Measurements from ENCODE around the gene HOTAIR.

Gene HOTAIR

DNA sequence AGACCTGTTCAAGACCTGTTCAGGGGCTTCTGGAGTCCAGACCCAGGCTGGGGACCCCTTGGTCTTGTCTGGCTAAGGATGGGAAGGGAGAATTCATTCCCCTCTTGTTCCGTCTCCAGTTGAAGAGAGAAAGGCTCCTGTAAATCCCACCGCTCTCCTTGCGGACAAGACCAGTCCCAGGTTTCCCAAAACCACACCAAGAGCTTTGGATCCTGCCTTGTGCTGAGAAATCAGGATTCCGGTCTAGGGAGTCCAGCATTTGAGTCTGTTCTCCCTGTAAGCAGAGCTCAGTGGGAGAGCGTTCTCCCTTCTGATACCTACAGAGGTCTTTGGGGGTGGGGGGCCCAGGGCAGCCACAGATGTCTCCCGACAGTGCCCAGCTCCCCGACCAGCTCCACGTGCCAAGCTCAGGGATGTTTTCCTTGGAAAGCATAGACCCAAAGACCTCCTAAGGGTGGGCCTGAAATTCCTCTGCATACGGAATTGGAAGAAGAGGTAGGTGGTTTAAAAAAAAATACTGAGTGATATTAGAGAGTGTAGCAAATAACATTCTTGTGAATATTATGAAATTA is 34.2 kb downstream of the HOTAIR start:
- DNase-seq: no peak

DNA sequence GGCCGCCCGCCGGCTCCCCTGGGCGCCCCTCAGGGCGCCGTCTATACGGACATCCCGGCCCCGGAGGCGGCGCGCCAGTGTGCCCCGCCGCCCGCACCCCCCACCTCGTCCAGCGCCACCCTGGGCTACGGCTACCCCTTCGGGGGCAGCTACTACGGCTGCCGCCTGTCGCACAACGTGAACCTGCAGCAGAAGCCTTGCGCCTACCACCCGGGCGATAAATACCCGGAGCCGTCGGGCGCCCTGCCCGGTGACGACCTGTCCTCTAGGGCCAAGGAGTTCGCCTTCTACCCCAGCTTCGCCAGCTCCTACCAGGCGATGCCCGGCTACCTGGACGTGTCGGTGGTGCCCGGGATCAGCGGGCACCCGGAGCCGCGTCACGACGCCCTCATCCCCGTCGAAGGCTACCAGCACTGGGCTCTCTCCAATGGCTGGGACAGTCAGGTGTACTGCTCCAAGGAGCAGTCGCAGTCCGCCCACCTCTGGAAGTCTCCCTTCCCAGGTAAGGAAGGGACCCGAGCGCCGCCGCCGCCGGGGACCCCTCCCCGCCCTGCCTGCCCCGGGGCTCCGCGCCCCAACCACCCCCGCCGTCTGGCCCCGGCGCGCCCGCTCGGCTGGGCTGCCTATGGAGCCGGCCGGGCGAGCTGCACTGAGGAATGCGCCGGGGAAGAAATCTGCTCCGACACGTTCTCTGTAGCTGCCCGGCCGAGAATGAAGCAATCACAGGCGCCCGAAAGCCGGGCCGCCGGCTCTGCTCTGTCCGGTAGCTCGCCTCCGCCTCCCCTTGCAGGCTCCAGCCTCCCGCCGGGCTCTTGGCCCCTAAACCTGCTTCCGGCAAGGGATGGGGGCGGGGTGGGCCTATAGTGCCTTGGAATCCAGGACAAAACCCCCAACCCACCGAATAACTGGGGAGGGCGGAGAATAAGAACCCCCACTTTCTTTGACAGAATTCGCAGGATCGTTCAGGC is 35.3 kb downstream of the HOTAIR start:
- no peak for DNase-seq

DNA sequence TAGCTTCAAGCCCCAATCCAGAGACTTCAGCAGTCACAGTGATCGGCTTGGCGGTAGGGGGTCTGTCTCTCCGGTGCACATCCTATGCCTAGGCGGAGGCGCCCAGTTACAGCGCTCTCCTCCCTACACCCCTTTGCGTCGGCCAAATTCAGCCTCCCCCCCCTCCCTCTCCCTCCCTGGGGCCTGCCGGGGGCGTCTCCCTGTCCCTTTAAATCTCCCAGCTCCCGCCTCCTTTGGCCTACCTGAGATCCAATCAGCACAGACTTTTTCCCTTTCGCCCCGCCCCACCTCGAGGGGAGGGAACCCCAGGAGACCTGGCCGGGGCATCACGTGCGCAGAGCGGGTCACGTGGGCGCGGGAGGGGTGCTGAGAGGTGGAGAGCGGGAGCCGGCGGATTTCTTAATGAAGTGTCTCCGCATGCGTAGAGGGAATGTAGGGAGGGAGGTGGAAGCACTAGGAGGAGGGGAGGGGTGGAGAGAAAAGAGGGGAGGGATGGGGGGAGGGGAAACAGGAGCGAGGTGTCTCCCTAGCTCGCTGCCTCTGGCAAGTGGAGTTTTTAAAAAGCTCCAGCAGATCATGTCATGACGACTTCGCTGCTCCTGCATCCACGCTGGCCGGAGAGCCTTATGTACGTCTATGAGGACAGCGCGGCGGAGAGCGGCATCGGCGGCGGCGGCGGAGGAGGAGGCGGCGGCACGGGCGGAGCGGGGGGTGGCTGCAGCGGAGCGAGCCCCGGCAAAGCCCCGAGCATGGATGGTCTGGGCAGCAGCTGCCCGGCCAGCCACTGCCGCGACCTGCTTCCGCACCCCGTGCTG is 36.2 kb downstream of the HOTAIR start, which contains the start of gene HOXC13:
HOXC13 (plus strand) TSS at position 506 of the 815 bp plus-strand sequence; CDS start at position 582, 76 bp downstream.
- DNase-seq: no peak

DNA sequence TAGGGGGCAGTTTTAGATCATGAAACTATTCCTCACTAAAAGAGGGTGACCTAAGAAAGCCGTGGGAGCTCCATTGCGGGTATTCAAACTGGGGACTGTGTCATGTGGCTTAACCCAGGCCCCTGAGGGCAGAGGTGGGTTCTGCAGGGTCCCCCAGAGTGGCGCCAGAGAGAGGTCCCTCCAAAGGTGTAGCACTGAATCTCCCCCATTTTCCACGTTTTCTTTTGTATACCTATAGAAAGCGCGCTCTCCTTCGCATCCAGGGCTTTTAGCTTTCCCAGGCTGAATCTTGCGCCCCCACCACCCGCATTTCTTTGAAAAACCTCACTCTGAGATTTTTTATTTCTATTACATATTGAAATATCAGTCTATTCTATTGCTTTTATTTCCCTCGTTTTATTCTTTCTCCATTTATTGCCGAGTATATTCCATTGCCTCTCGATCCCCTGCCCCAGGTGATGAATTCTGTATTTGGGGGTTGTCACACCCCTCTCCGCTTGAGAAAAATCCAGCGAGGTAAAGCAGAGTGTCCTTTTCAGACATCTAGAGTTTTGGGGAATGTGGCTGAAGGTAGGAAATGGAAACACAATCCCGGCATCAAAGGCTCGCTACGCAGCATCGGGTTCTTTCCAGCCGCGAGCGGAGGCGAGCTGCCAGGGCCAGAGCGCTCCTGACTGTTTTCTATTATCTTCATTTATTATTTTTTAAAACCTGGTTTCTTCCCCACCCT is 37.0 kb downstream of the HOTAIR start:
- no peak for DNase-seq

DNA sequence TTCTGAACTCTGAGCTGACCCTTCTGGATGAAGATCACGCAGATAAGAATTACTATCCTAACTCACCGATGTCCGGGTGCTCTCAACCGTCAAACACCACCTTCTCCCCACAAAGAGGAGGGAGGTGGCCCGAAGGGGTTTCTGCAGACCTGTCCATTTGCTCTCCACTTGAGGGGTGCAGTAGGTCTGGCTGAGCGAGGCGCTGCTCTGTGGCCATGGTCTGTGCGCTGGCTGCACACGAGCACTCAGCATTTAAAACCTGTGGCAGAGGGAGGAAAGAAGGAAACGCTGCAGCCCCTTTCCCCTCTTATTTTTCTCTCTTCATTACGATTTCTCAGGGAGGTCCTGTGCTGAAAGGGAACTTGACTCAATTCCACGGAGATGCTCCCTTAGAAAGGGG is 37.7 kb downstream of the HOTAIR start:
- no peak for DNase-seq

DNA sequence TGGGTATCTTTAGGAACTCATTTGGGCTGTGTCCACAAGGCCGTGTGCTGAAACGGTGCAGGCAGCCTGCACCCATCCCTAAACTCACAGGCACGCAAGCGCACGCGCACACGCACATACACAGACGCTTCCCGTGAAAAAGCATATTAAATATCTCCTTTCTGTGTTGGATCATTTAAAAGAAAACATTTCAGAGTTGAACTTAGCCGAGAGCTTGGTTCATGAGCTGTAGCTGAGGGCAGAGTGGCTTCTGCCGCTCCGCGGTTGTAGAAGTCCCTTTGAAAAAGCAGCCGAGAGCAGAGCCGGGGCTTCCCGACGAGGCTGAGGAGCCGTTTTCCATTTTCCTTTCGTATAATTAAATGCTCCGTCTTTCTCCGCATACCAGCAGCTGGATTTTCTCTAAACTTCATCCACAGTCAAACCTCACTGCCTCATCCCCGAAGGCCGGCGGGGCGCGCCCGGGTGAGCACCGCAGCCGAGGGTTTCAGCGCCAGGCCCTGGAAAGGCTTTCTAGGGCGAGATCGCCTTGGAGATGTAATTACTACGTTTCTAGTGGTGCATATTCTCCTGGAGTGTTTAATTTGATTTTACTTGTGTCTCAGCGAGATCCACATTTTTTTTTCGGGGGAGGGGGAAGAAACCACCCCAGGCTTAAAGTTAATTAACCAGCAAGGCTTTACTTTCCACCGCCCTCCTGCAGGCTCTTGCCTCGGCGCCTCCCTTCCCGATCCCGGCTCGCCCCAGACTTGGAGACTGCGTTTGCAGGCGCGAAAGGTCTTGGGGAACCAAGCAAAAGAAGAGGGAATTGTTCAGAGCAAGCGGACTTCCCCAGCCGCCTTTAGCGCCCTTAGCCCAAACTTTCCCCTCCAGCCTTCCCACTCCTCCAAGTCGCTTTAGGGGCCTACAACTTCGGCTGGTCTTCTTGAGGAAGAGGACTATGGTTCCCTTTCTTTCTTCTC is 39.1 kb downstream of the HOTAIR start:
- DNase-seq: no peak

DNA sequence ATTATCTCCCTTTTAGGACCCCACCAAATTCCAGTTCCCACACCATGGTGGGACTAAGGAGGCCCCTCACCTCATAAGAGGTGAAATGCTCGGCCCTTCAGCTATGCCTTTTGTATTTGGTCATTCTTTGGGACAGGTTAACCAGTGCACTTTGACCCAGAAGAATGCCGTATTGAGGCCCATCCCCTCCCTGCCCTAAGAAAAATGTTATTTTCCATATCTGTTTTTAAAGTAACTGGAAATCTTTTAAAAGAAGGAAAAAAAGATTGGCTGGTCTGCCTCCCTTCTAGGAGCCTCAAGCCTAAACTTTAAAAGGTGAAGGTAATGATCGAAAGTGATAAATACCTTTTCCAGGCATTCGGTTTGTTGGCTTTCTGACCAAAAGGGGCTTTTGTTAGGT is 41.8 kb downstream of the HOTAIR start:
- no peak for DNase-seq

DNA sequence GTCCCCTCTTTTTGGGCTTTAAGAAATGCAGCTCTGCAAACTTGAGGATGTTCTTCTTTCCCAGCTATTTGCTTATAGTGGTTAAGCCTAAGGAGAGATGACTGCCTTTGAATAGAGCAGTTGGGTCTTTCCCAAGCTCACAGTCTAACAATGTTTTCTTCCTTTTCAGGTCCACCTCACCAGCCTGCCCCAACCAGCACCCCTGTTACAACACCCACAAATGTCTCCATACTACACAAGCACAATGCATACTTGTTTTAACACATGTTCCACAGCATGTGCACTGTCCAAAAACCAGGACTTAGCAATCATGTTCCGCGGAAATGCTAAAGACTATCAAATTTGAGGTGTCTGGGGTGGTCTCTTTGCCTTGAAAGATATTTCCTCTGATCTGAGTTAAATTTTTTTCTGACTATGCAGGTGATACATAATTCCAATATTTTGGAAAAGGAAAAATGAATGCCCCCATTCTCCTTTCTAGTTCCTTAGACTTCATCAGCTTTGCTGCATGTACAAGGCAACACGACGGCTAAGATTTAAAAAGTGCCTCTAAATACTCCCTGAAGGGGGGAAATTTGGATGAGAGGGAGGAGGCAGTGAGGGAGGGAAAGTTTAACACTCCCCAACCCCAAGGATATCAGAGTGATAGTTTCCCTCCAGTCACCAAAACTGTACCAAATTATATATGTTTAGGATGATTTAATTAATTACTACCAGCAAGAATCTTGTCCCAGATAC is 42.7 kb downstream of the HOTAIR start:
- DNase-seq: no peak

DNA sequence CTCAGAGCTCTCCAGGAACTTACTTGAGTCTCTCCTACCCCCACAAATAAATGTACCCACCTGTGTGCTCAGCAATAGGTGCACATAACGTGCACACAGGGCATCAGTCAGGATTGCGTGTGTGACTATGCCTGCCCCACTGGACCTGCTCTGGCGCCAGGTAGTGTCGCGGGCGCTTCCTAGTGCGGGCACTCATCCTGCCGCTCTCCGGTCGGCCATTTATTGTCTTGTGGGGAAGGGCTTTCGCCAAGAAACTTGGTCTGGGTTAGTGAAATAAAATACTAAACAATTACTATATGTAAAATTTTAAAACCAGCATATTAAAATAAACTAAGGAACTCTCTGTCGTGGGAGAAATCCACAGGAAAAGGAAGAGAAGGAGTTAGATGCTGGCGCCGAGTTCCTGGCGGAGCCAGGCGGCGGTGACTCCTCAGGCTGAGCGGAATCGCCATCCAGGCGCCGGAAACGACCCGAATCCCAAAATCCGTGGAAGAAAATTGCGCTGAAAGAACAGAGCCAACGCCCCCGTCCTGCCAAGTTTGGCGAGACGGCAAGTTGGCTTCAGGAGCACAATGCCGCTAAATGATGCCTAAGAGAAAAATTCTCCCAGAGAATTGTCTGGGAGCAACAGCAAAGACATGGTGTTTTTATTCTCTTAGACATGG is 44.0 kb downstream of the HOTAIR start:
- no peak for DNase-seq

DNA sequence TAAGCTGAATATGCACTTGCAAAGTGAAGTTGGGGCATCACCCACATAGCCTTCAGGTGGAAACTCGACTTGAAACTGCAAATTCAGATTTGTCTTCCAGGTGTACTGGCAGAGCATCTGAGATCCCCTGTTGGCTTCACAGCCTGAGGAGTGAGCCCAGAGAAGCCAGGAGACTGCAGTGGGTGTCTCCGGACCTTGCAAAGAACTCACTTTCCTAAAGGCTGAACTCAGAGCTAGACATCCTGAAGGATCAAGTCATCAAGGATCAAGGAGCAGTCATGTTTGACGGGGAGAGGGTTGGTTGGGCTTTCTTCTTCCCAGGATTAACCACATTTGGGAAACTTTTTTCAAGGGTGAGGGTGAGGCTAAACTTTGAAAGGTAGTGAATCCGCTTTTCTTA is 45.2 kb downstream of the HOTAIR start:
- DNase-seq: no peak

DNA sequence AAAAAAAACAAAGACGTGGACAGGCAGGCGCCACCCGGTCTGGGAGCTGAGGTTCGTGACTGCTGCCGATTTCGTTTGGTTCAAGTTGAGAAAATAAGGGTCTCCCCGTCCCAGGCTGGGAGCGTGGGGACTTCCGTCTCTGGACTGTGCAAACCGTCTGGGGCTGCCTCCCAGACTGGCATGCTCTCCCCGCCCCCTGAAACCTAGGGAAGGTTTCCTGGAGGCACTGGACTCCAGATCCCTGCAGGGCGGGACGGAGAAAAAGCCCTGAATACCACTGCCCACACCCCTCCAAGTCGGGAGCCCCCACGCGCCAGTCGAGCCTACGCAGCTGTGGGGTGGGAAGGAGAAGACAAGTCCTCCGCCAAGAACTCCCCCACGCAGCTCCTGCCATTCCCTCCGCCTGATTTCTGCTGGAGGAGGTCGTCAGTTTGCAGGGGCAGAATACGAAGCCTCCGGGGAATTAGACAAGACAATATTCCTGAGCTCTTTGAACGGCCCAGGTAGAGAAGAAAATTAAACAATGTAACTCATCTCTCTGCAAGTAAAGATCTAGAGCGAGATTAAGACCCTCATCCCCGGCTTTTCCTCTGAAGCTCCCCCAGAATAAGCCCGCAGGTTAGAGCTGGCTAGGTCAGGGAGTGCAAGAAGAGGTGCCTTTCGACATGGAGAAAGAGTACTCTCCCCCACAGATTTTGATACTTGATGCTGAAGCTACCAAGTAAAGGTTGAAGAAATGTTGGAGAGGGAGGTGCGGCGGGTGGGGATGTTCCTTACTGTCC is 46.5 kb downstream of the HOTAIR start:
- no peak for DNase-seq

DNA sequence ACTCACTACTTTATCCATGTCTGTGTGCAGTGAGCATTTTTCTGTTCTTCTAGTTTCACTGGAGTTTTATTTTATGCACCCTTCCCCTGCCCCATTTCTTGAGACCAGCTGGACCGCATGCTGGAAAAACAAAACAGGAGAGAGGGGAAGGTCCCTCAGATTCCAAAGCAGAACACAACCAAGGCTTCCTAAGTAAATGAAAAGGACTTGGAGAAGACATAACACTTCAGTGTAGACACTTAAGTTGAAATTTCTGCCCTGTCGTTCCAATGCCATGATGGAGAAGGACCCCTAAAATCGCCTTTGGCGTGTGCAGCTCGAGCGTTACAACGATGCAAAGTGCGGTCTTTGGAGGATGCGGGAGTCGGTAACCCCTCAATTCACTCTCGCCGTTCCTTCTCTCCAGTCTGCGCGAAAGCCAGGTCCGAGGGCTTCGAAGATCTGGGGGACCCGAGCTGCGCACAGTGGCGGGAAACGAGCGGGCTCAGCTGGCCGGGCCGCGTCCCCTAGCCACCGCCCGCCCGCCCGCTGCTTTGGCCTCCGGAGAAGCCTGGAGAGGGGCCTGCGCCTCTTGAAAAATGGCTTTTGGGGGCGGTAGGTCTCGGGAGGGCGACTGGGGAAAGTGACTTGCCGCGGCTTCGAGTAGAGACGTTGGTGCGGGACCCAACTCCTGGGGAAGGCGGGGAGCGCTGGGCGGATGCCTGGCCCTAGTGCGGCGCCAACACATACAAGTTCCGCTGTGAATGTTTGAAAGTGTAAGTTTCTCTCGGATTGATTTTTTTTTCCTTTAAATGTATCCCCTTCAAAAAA is 47.3 kb downstream of the HOTAIR start:
- DNase-seq: no peak

DNA sequence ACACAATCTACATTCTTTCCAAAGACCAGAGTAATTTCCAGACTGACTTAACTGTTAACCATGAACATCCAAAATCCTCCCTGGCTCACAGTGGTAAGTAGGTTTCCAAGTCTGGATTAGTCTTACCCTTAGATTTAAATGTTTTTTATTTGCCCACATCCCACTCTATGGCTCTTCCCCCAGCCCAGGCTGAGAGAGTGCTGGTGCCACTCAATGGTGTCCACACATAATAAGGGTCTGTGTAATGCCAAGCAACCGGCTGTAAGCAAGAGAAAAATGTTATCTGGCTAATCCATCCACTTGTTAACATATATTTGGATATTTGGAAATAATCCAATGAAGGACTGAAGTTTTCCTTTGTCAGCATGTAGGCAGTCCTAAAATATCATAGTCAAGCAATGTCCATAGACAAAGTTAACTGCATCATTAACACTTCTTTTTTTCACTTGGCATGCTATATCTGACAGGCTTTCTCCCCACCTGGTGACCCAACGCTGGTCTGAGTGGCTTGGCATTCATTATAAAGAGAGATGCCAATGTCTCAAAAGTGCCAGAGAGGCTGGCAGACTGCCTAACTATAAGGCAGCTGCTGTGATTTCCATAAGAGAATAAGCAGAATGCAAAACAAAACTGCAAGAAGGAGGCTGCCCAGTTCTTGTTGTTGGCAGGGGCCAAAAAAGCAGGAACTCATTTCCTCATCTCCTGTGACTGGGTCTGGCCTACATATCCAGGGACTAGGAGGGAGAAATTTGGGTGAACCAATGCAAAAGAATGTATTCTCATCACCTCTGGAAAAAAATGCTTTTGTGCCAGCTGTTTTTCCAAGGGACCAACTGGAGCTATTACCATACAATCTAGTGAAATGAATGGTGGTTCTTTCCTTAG is 50.0 kb downstream of the HOTAIR start:
- DNase-seq: no peak

DNA sequence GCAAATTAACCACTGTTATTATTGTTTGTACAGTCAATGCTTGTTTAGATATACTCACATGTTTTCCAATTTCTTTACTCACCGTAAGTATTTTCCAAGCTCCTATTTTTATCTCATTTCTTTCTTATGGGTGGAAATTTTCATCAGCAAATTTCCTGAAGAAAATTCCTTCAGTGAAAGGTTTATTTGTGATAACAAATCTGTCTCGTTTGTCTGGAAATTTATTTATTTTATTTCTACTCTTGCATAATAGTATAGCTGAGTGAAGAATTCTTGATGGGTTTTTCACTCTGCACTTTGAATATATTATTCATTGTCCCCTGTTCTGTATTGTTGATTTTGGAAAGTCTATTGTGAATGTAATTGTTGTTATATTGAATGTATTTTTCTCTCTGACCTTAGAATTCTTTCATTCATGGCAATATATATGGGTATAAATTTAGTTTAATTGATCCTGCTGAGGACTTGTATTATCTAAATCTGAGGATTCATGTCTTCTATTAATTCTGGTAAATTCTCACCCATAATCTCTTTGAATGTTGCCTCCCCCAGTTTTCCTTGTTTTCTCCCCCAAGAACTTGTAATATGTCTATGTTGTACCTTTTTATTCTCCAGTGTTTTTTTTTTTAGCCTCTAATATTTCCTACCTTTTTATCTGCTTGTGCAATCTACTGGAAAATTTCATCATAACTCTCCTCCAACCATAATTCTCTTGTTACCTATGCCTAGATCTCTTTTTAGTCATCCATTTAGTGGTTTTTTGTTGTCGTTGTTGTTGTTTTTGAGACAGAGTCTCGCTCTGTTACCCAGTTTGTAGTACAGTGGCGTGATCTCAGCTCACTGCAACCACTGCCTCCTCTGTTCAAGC is 57.7 kb downstream of the HOTAIR start:
- no peak for DNase-seq

Measured in stimulated activated naive CD4-positive, alpha-beta T cell treated with Interleukin-2 at 50 U/mL for 16 hours (primary cell).